H1 (cell line): ENCODE measurements around the gene RASAL1.

Experiments
- CTCF ChIP-seq, 3 experiments: IDR thresholded peaks; 1 replicate in 2 of 3; 2 replicates in 1 of 3; pipeline versions ENCODE4 v1.5.1 to v1.6.1; 2011; ENCODE audit warnings: low read length in 3 of 3, mild to moderate bottlenecking in 3 of 3, inconsistent platforms in 2 of 3, low read depth in 1 of 3, moderate library complexity in 1 of 3; ENCODE audit not compliant: insufficient read depth in 1 of 3; ENCODE audit errors: control extremely low read depth in 1 of 3
- FOSL1 ChIP-seq: IDR thresholded peaks from 2 replicates; pipeline ENCODE4 v1.6.1; 2011; ENCODE audit warnings: mild to moderate bottlenecking, low read depth, low read length, moderate library complexity; ENCODE audit not compliant: insufficient read depth
- TAF7 ChIP-seq: optimal IDR thresholded peaks from 2 replicates; pipeline ENCODE3; 2011; ENCODE audit warnings: low read depth, mild to moderate bottlenecking, inconsistent platforms, low read length, moderate library complexity, borderline replicate concordance

GRCh38 chr12:113171543-113171942 is 36.0 kb upstream of the RASAL1 start:
- no peak for TF ChIP-seq CTCF (IDR thresholded peaks at IDR 0.05; ENCODE audit: control extremely low read depth in 1 of 3, insufficient read depth in 1 of 3, low read depth in 1 of 3, low read length in 3 of 3)
- no peak for TF ChIP-seq TAF7
- TF ChIP-seq FOSL1 = no peak
